Vagina (tissue), 2 donors: Measurements from ENCODE around the gene PROZ.

Source experiments
- CTCF ChIP-seq, 3 experiments: fragments of 450-650 bp in 2 of 3; fragments of 200-600 bp in 1 of 3; sonication (generic) in 1 of 3; IDR thresholded peaks; one replicate each; pipeline ENCODE4 v1.5.1; 2017 to 2019; ENCODE audit warnings: antibody characterized with exemption in 3 of 3, mild to moderate bottlenecking in 2 of 3, moderate library complexity in 2 of 3
- POLR2AphosphoS5 ChIP-seq, 2 donors: sonication (generic); formaldehyde crosslinking; IDR thresholded peaks; one replicate each; pipeline ENCODE4 v1.9.0; 2017; ENCODE audit warnings: antibody characterized with exemption in 2 of 2, mild to moderate bottlenecking in 2 of 2, low read depth in 1 of 2; ENCODE audit not compliant: insufficient read depth in 1 of 2

GRCh38 chr13:113160983-113161382, 2.5 kb downstream of the PROZ start:
- no peak for TF ChIP-seq CTCF (IDR thresholded peaks at IDR 0.05)
- TF ChIP-seq POLR2AphosphoS5 (IDR thresholded peaks at IDR 0.05; ENCODE audit: insufficient read depth in 1 of 2, low read depth in 1 of 2): no peak
